Activated CD8-positive, alpha-beta memory T cell treated with anti-CD3 and anti-CD28 coated beads, Interleukin-2, amount 10 ng/mL, durations not matched to agents 7 days and 5 days (primary cell): ENCODE results near the gene PLEKHA4. TPM values are rescaled to one million over a fixed set of nuclear protein-coding genes. Genes with fewer than 3 reads are reported as not detected.
A peak's percentile ranks its signal among the peaks of the same experiment; 100 is the strongest.
"Not testable (repeated sequence)": the region's sequence is repeated elsewhere in the genome, so short reads cannot be mapped to it uniquely, and the experiment has no call there.

Experiments used
- ATAC-seq: fragments of 150-1000 bp; cut with Tn5 transposase; one replicate; pipeline ENCODE4 v1.10.0; 2021; ENCODE audit warnings: moderate library complexity
- CTCF ChIA-PET: fragments of 350-600 bp; sonication (Branson Sonifier 250); formaldehyde crosslinking; loops from one replicate; lab custom pipeline; 2021; ENCODE audit warnings: antibody characterized with exemption; lab: Charles Lee
- DNase-seq: peaks from one replicate; pipeline ENCODE4 v3.0.0-alpha.2; 2020
- H3K27ac Mint-ChIP-seq: one replicate; pipeline ENCODE4 v1.8.0; 2021; ENCODE audit warnings: mild to moderate bottlenecking, mixed read lengths
- H3K27me3 Mint-ChIP-seq: one replicate; pipeline ENCODE4 v1.8.0; 2021; ENCODE audit warnings: mixed read lengths
- H3K36me3 Mint-ChIP-seq: one replicate; pipeline ENCODE4 v1.8.0; 2021; ENCODE audit warnings: mild to moderate bottlenecking, mixed read lengths
- H3K4me1 Mint-ChIP-seq: one replicate; pipeline ENCODE4 v1.8.0; 2021; ENCODE audit warnings: mixed read lengths
- H3K4me3 Mint-ChIP-seq: one replicate; pipeline ENCODE4 v1.8.0; 2021; ENCODE audit warnings: mild to moderate bottlenecking, moderate library complexity, mixed read lengths
- H3K9me3 Mint-ChIP-seq: one replicate; pipeline ENCODE4 v1.8.0; 2022; ENCODE audit warnings: low read depth, mixed read lengths
- total RNA-seq, 2 experiments: library from RNA; stranded (reverse); gene quantifications; one replicate each; pipeline ENCODE4 v1.2.3, GENCODE V29; 2021

PLEKHA4 gene
- total RNA-seq, 2 experiments from 2014 or later: 2.2 to 5.6 TPM

- not testable (repeated sequence) for H3K27ac Mint-ChIP-seq, H3K27me3 Mint-ChIP-seq, ATAC-seq, H3K9me3 Mint-ChIP-seq, DNase-seq, H3K4me3 Mint-ChIP-seq
- Mint-ChIP-seq H3K36me3 (peaks cover 30% of the 10 kb centered on the region), H3K4me1 (peaks cover 31% of the 10 kb centered on the region)
- CTCF ChIA-PET: interaction anchor here (1.1 to 1.7 kb wide), 4 partner anchors 8 to 319 kb away, joined by 3 to 6 read pairs (median 6); partner anchors contain the start of gene PPP1R15A
Observed at GRCh38 chr19:48879696-48880095, 11.3 kb upstream of the PLEKHA4 start.

- DNase-seq: no peak
- no peak for ATAC-seq
- Mint-ChIP-seq H3K27ac (no peak overlapping the region), H3K9me3 (peaks cover 3% of the 10 kb centered on the region), H3K36me3 (peaks cover 36% of the 10 kb centered on the region), H3K4me1 (peaks cover 36% of the 10 kb centered on the region), H3K4me3 (no peak overlapping the region), H3K27me3 (no peaks in the 10 kb centered on the region)
- CTCF ChIA-PET: interaction anchor here (1.1 to 1.7 kb wide), 2 partner anchors 91 to 320 kb away, joined by 3 to 6 read pairs; no protein-coding TSS in a partner anchor
Observed at GRCh38 chr19:48879025-48879637, 10.7 kb upstream of the PLEKHA4 start.

GRCh38 chr19:48878196-48879024 lies 10.0 kb upstream of the PLEKHA4 start:
- H3K27ac Mint-ChIP-seq: peak overlapping the region; percentile 46
- peak; percentile 63 for DNase-seq
- peaks cover 44% of the 10 kb centered on the region for H3K4me1 Mint-ChIP-seq
- CTCF ChIA-PET: interaction anchor here (1.1 to 2.2 kb wide), 4 partner anchors 92 to 320 kb away, joined by 3 to 8 read pairs (median 4); partner anchors contain the start of genes GYS1 and RUVBL2
- H3K36me3 Mint-ChIP-seq: peaks cover 43% of the 10 kb centered on the region
- peaks cover 3% of the 10 kb centered on the region for H3K9me3 Mint-ChIP-seq
- no peaks in the 10 kb centered on the region for H3K27me3 Mint-ChIP-seq
- H3K4me3 Mint-ChIP-seq: no peak overlapping the region
- ATAC-seq: no peak

GRCh38 chr19:48877855-48878195 lies 9.4 kb upstream of the PLEKHA4 start:
- Mint-ChIP-seq H3K9me3 (peaks cover 3% of the 10 kb centered on the region), H3K27ac (peak overlapping the region; percentile 46), H3K4me1 (peaks cover 49% of the 10 kb centered on the region), H3K36me3 (peaks cover 48% of the 10 kb centered on the region), H3K4me3 (no peak overlapping the region), H3K27me3 (no peaks in the 10 kb centered on the region)
- ATAC-seq (no peak), DNase-seq (no peak)
- CTCF ChIA-PET: interaction anchor here (1.1 to 2.2 kb wide), 2 partner anchors 93 to 116 kb away, joined by 3 to 8 read pairs; partner anchors contain the start of genes GYS1 and RUVBL2

- not testable (repeated sequence) for ATAC-seq, H3K27me3 Mint-ChIP-seq, H3K9me3 Mint-ChIP-seq
- peaks cover 51% of the 10 kb centered on the region for H3K4me1 Mint-ChIP-seq
- peaks cover 44% of the 10 kb centered on the region for H3K36me3 Mint-ChIP-seq
- peak overlapping the region; percentile 100 for H3K27ac Mint-ChIP-seq
- peak; percentile 61 for DNase-seq
- peak overlapping the region; percentile 98 for H3K4me3 Mint-ChIP-seq
- CTCF ChIA-PET: interaction anchor here (0.7 to 3.6 kb wide), 7 partner anchors 24 to 117 kb away, joined by 3 to 15 read pairs (median 8); partner anchors contain the start of genes GYS1, HSD17B14, NUCB1 and RUVBL2
Observed at GRCh38 chr19:48876043-48876981, 7.9 kb upstream of the PLEKHA4 start.

- ATAC-seq (peak; percentile 4), DNase-seq (peak; percentile 57)
- Mint-ChIP-seq H3K36me3 (peaks cover 42% of the 10 kb centered on the region), H3K27me3 (no peaks in the 10 kb centered on the region), H3K4me3 (peak overlapping the region; percentile 98), H3K4me1 (peaks cover 50% of the 10 kb centered on the region), H3K9me3 (no peaks in the 10 kb centered on the region), H3K27ac (peak overlapping the region; percentile 100)
- CTCF ChIA-PET: interaction anchor here (0.6 to 3.6 kb wide), 14 partner anchors 12 to 223 kb away, joined by 3 to 15 read pairs (median 4); partner anchors contain the start of genes BAX, BCAT2, GYS1 and HSD17B14
Observed at GRCh38 chr19:48874303-48875135, 6.1 kb upstream of the PLEKHA4 start.

- Mint-ChIP-seq H3K4me3 (peak overlapping the region; percentile 98), H3K9me3 (no peaks in the 10 kb centered on the region), H3K27ac (peak overlapping the region; percentile 100), H3K36me3 (peaks cover 40% of the 10 kb centered on the region), H3K4me1 (peaks cover 48% of the 10 kb centered on the region), H3K27me3 (no peaks in the 10 kb centered on the region)
- no peak for ATAC-seq
- CTCF ChIA-PET: interaction anchor here (0.6 to 3.6 kb wide), 9 partner anchors 13 to 120 kb away, joined by 3 to 15 read pairs (median 4); partner anchors contain the start of genes BAX, GYS1, NUCB1 and RUVBL2
- peak; percentile 49 for DNase-seq
Observed at GRCh38 chr19:48873476-48874302, 5.3 kb upstream of the PLEKHA4 start.

GRCh38 chr19:48872884-48873475 lies 4.6 kb upstream of the PLEKHA4 start:
- no peaks in the 10 kb centered on the region for H3K9me3 Mint-ChIP-seq
- CTCF ChIA-PET: interaction anchor here (0.6 to 3.6 kb wide), 7 partner anchors 27 to 121 kb away, joined by 3 to 16 read pairs (median 10); partner anchors contain the start of genes GYS1, NUCB1 and RUVBL2
- peak; percentile 35 for ATAC-seq
- peaks cover 3% of the 10 kb centered on the region for H3K27me3 Mint-ChIP-seq
- peak overlapping the region; percentile 100 for H3K27ac Mint-ChIP-seq
- peaks cover 45% of the 10 kb centered on the region for H3K4me1 Mint-ChIP-seq
- peak; percentile 90 for DNase-seq
- H3K4me3 Mint-ChIP-seq: peak overlapping the region; percentile 98
- H3K36me3 Mint-ChIP-seq: peaks cover 35% of the 10 kb centered on the region

GRCh38 chr19:48872182-48872883 lies 3.9 kb upstream of the PLEKHA4 start, which contains the start of gene PPP1R15A:
TSS of gene PPP1R15A (plus strand) at chr19:48872421. CDS start at chr19:48873234, 813 bp downstream.
- CTCF ChIA-PET: interaction anchor here (0.9 to 3.5 kb wide), 10 partner anchors 8 to 121 kb away, joined by 3 to 16 read pairs (median 6); partner anchors contain the start of genes NUCB1 and RUVBL2
- H3K9me3 Mint-ChIP-seq: no peaks in the 10 kb centered on the region
- H3K4me1 Mint-ChIP-seq: peaks cover 39% of the 10 kb centered on the region
- H3K27ac Mint-ChIP-seq: peak within 1 kb of the TSS; percentile 100
- ATAC-seq: peak; percentile 35
- peaks cover 5% of the 10 kb centered on the region for H3K27me3 Mint-ChIP-seq
- DNase-seq: peak; percentile 99
- peaks cover 31% of the 10 kb centered on the region for H3K36me3 Mint-ChIP-seq
- peak within 1 kb of the TSS; percentile 98 for H3K4me3 Mint-ChIP-seq
